ENCODE results near the gene CORO1A.
"Not testable (repeated sequence)": the region's sequence is repeated elsewhere in the genome, so short reads cannot be mapped to it uniquely, and the experiment has no call there.

The CORO1A gene

GRCh38 chr16:30169416-30169815 lies 14.0 kb upstream of the CORO1A start:
- in situ Hi-C loops (cut with MboI; ENCODE audit: low sequenced_read_pairs), result not testable (repeated sequence)

GRCh38 chr16:30170145-30170544 lies 13.3 kb upstream of the CORO1A start:
- in situ Hi-C loops (cut with MboI; ENCODE audit: low sequenced_read_pairs), result not testable (repeated sequence)

GRCh38 chr16:30173054-30173453 lies 10.3 kb upstream of the CORO1A start:
- in situ Hi-C loops (cut with MboI; ENCODE audit: low sequenced_read_pairs), result no loop called here

GRCh38 chr16:30176876-30177275 lies 6.5 kb upstream of the CORO1A start:
- in situ Hi-C loops (cut with MboI; ENCODE audit: low sequenced_read_pairs), result not testable (repeated sequence)

GRCh38 chr16:30179195-30179594 lies 4.2 kb upstream of the CORO1A start:
- in situ Hi-C loops (cut with MboI; ENCODE audit: low sequenced_read_pairs), result no loop called here

- in situ Hi-C loops (cut with MboI; ENCODE audit: low sequenced_read_pairs), result no loop called here
Measured at GRCh38 chr16:30179931-30180330, 3.5 kb upstream of the CORO1A start.

GRCh38 chr16:30180741-30181140 lies 2.7 kb upstream of the CORO1A start:
- in situ Hi-C loops (cut with MboI; ENCODE audit: low sequenced_read_pairs), result no loop called here

GRCh38 chr16:30184096-30184890 lies 891 bp downstream of the CORO1A start:
- in situ Hi-C loops (cut with MboI; ENCODE audit: low sequenced_read_pairs), result no loop called here

- in situ Hi-C loops (cut with MboI; ENCODE audit: low sequenced_read_pairs), result no loop called here
Measured at GRCh38 chr16:30184891-30185682, 1.7 kb downstream of the CORO1A start.

- in situ Hi-C loops (cut with MboI; ENCODE audit: low sequenced_read_pairs), result no loop called here
Measured at GRCh38 chr16:30185683-30186421, 2.5 kb downstream of the CORO1A start.

- in situ Hi-C loops (cut with MboI; ENCODE audit: low sequenced_read_pairs), result no loop called here
Measured at GRCh38 chr16:30186444-30186781, 3.0 kb downstream of the CORO1A start.

- in situ Hi-C loops (cut with MboI; ENCODE audit: low sequenced_read_pairs), result no loop called here
Measured at GRCh38 chr16:30186782-30187555, 3.6 kb downstream of the CORO1A start.

GRCh38 chr16:30187556-30187865 lies 4.1 kb downstream of the CORO1A start:
- in situ Hi-C loops (cut with MboI; ENCODE audit: low sequenced_read_pairs), result no loop called here

- in situ Hi-C loops (cut with MboI; ENCODE audit: low sequenced_read_pairs), result no loop called here
Measured at GRCh38 chr16:30187971-30188561, 4.7 kb downstream of the CORO1A start.

GRCh38 chr16:30191158-30191557 lies 7.8 kb downstream of the CORO1A start:
- in situ Hi-C loops (cut with MboI; ENCODE audit: low sequenced_read_pairs), result not testable (repeated sequence)

- in situ Hi-C loops (cut with MboI; ENCODE audit: low sequenced_read_pairs), result not testable (repeated sequence)
Measured at GRCh38 chr16:30193098-30193497, 9.7 kb downstream of the CORO1A start.

GRCh38 chr16:30193615-30194014 lies 10.2 kb downstream of the CORO1A start, which contains the start of the genes BOLA2B and SLX1A:
Gene BOLA2B (minus strand): TSS chr16:30193666. CDS start chr16:30193595, 71 bp downstream.
Gene SLX1A (plus strand): TSS chr16:30193875. CDS start chr16:30194085, 210 bp downstream.
- in situ Hi-C loops (cut with MboI; ENCODE audit: low sequenced_read_pairs), result not testable (repeated sequence)

- in situ Hi-C loops (cut with MboI; ENCODE audit: low sequenced_read_pairs), result not testable (repeated sequence)
Measured at GRCh38 chr16:30194172-30194925, 10.9 kb downstream of the CORO1A start.

GRCh38 chr16:30197001-30197400 lies 13.6 kb downstream of the CORO1A start:
- in situ Hi-C loops (cut with MboI; ENCODE audit: low sequenced_read_pairs), result not testable (repeated sequence)

- in situ Hi-C loops (cut with MboI; ENCODE audit: low sequenced_read_pairs), result not testable (repeated sequence)
Measured at GRCh38 chr16:30199049-30199448, 15.6 kb downstream of the CORO1A start, which contains the start of gene SULT1A3. Gene SULT1A3 (plus strand): TSS chr16:30199255. CDS start chr16:30200729, 1,474 bp downstream.

Data from HL-60/S4 (cell line).